Endothelial cell of umbilical vein (primary cell): ENCODE results near the gene ELMOD3. TPM values are rescaled to one million over a fixed set of nuclear protein-coding genes. Genes with fewer than 3 reads are reported as not detected.
"Not testable (repeated sequence)": the region's sequence is repeated elsewhere in the genome, so short reads cannot be mapped to it uniquely, and the experiment has no call there.

ENCODE experiments used
- BruUV-seq: library from RNA; stranded (reverse); fragments of 400-500 nt; replicated peaks from 2 replicates; lab custom pipeline; 2021; lab: Mats Ljungman, UMichigan
- CTCF ChIA-PET: fragments of 300-600, 350-600 bp; sonication (Branson Sonifier 250); formaldehyde crosslinking; loops from one replicate; lab custom pipeline; 2021; ENCODE audit warnings: antibody characterized with exemption, inconsistent platforms; lab: Charles Lee
- POLR2A ChIA-PET: fragments of 300-600, 350-600 bp; sonication (Branson Sonifier 250); formaldehyde crosslinking; loops from one replicate; lab custom pipeline; 2021; ENCODE audit warnings: antibody characterized with exemption, inconsistent platforms; lab: Charles Lee
- DNase-seq: peaks from one replicate; pipeline ENCODE4 v3.0.0-alpha.2; 2011; ENCODE audit warnings: low read depth, low spot score
- FAIRE-seq: peaks from 2 replicates; lab custom pipeline; 2011; peaks lifted over from hg19 to GRCh38; lab: Jason Lieb, UNC
- H2AFZ ChIP-seq: 2 replicates; pipeline ENCODE4 v1.6.0; 2012; ENCODE audit warnings: low read depth, low read length, control low read depth, inconsistent platforms
- H3K27ac ChIP-seq: 2 replicates; pipeline ENCODE4 v1.5.1; 2011; ENCODE audit warnings: low read depth, mild to moderate bottlenecking, control low read depth, low read length, moderate library complexity; ENCODE audit not compliant: insufficient read depth
- H3K27me3 ChIP-seq, 2 experiments: 2 replicates each; pipeline versions ENCODE4 v1.6.0 to v1.6.1; 2011; ENCODE audit warnings: low read length in 2 of 2, mixed read lengths in 1 of 2; ENCODE audit not compliant: control insufficient read depth in 2 of 2, insufficient read depth in 2 of 2
- H3K36me3 ChIP-seq, 2 experiments: 2 replicates in 1 of 2; 3 replicates in 1 of 2; pipeline ENCODE4 v1.5.1; 2011; ENCODE audit warnings: low read length in 2 of 2, mild to moderate bottlenecking in 1 of 2, moderate library complexity in 1 of 2; ENCODE audit not compliant: control insufficient read depth in 2 of 2, insufficient read depth in 2 of 2; ENCODE audit errors: extremely low read depth in 1 of 2
- H3K4me1 ChIP-seq: 3 replicates; pipeline ENCODE4 v1.5.1; 2011; ENCODE audit warnings: mild to moderate bottlenecking, low read length; ENCODE audit not compliant: control insufficient read depth, insufficient read depth; ENCODE audit errors: extremely low read depth
- H3K4me2 ChIP-seq: 2 replicates; pipeline ENCODE4 v1.6.1; 2011; ENCODE audit warnings: low read length, control low read depth, mixed read lengths; ENCODE audit not compliant: insufficient read depth
- H3K4me3 ChIP-seq, 3 experiments: fragments of 200-600 bp in 1 of 3; sonication (generic), shearing (Covaris generic) in 1 of 3; replicated peaks in 1 of 3; 2 replicates each; pipeline ENCODE4 v1.5.1; 2011 to 2016; ENCODE audit warnings: control low read depth in 3 of 3, low read length in 3 of 3, mild to moderate bottlenecking in 2 of 3, inconsistent platforms in 1 of 3, low read depth in 1 of 3, moderate library complexity in 1 of 3; ENCODE audit not compliant: insufficient read depth in 1 of 3
- H3K79me2 ChIP-seq: 2 replicates; pipeline ENCODE4 v1.6.0; 2012; ENCODE audit warnings: low read length, inconsistent platforms; ENCODE audit not compliant: control insufficient read depth, insufficient read depth
- H3K9ac ChIP-seq: replicated peaks from 2 replicates; pipeline ENCODE3; 2011; ENCODE audit warnings: low read length, control low read depth; ENCODE audit not compliant: insufficient read depth; ENCODE audit errors: extremely low read depth
- H3K9me1 ChIP-seq: replicated peaks from 3 replicates; pipeline ENCODE4 v1.6.0; 2011; ENCODE audit warnings: mild to moderate bottlenecking, low read length; ENCODE audit not compliant: control insufficient read depth, insufficient read depth; ENCODE audit errors: extremely low read depth
- H3K9me3 ChIP-seq: replicated peaks from 2 replicates; pipeline ENCODE4 v1.5.1; 2012; ENCODE audit warnings: low read length, inconsistent platforms; ENCODE audit not compliant: control insufficient read depth, insufficient read depth
- H4K20me1 ChIP-seq: replicated peaks from 2 replicates; pipeline ENCODE3; 2011; ENCODE audit warnings: mild to moderate bottlenecking, low read length; ENCODE audit not compliant: control insufficient read depth, insufficient read depth; ENCODE audit errors: extremely low read depth
- EZH2 ChIP-seq: IDR thresholded peaks from 2 replicates; pipeline ENCODE4 v1.6.1; 2012; ENCODE audit warnings: borderline replicate concordance, low read depth, mild to moderate bottlenecking, moderate library complexity, low read length, inconsistent platforms; ENCODE audit not compliant: severe bottlenecking
- FOS ChIP-seq: IDR thresholded peaks from 2 replicates; pipeline ENCODE4 v1.6.1; 2011; ENCODE audit warnings: mild to moderate bottlenecking, low read length, moderate library complexity, borderline replicate concordance; ENCODE audit not compliant: insufficient read depth
- GATA2 ChIP-seq: IDR thresholded peaks from 2 replicates; pipeline ENCODE4 v1.7.0; 2011; ENCODE audit warnings: low read depth, mild to moderate bottlenecking, moderate library complexity, mixed read lengths, low read length; ENCODE audit not compliant: insufficient read length, insufficient read depth
- MYC ChIP-seq: IDR thresholded peaks from one replicate; pipeline ENCODE4 v1.6.1; 2011; ENCODE audit warnings: mild to moderate bottlenecking, low read depth, low read length
- POLR2AphosphoS5 ChIP-seq: IDR thresholded peaks from 2 replicates; pipeline ENCODE4 v1.6.1; 2012; ENCODE audit warnings: low read depth, mild to moderate bottlenecking, control low read depth, low read length, moderate library complexity; ENCODE audit not compliant: insufficient read depth
- dilution Hi-C: fragments of 300-500 bp; cut with MboI; formaldehyde crosslinking; loops from one replicate; pipeline ENCODE4 v1.15.0; 2019; ENCODE audit warnings: low sequenced_read_pairs; ENCODE audit not compliant: extremely low pct_ligation_motif_present
- intact Hi-C: fragments of 100-400 bp; cut with micrococcal nuclease; formaldehyde crosslinking; loops from one replicate; pipeline ENCODE4 v1.10.0; 2022
- polyA plus RNA-seq, 4 experiments: library from polyadenylated mRNA; depleted of rRNA in 3 of 4; stranded (reverse) in 3 of 4; unstranded in 1 of 4; fragments of >200 nt; gene quantifications; 2 replicates each; pipeline versions ENCODE4 v1.2.1 to v1.2.3, GENCODE V29; 2011 to 2012; ENCODE audit warnings: missing spikeins in 1 of 4
- total RNA-seq: library from RNA; stranded (reverse); gene quantifications from 2 replicates; pipeline ENCODE4 v1.2.3, GENCODE V29; 2021
- TF ChIP-seq, protein P1 (sequence below): IDR thresholded peaks from 2 replicates; pipeline ENCODE4 v1.6.1; 2011; ENCODE audit not compliant: insufficient read depth, insufficient read length
- TF ChIP-seq, protein P2 (sequence below), 2 donors: IDR thresholded peaks; 1 replicate in 1 of 2; 2 replicates in 1 of 2; pipeline ENCODE4 v1.5.1; 2011; ENCODE audit warnings: low read length in 2 of 2, mild to moderate bottlenecking in 2 of 2, moderate library complexity in 2 of 2, control low read depth in 1 of 2, inconsistent platforms in 1 of 2, low read depth in 1 of 2; ENCODE audit not compliant: insufficient read depth in 1 of 2; ENCODE audit errors: extremely low read depth in 1 of 2

The ELMOD3 gene
- total and polyA plus RNA-seq, 2 donors (not counting 3 experiments of a cell fraction or from before 2014, with no cell fraction given): 12.3 to 22.0 TPM

DNA sequence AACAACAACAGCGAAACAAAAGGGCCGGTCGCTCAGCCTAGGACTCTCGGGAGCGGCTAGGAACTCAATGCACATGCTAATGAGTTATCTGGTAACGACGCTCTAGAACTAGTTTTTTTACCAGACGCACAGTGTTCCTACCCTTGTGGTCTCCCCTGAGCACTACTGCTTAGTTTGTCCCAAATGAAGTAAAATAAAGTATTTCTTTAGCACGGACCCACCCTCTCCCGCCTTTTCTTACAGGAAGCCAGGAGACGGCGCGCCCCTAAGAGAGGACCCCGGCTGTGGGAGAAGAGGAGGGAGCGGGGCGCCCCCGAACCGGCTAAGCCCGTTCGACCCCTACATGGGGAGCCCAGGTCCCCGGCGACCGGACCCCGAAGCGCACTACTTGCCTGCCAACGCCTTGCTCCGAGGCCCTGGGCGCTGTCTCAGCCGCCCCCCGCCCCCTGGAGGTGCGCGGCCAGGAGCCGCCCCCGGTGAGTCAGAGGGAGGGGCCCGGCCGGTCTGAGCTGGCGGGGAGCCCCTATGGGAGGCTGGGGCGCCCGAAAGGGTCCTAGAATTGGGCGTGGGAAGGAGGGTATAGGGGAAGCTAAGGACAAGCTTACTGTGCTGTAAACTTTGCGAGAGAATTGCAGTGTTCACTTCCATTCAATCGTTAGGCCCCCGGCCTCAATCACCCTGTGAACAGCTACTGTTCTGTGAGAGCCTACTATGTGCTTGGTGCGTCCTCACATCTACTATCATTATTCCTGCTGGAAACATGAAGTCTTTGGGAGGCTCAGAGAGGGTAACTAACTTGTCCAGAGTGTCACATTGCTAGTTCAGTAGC is 59.2 kb downstream of the ELMOD3 start:
- Histone ChIP-seq H3K9me3 (no peaks in the 10 kb centered on the region), H3K9ac (peak overlapping the region; percentile 79), H2AFZ (peak overlapping the region; percentile 85), H3K27ac (peak overlapping the region; percentile 36), H4K20me1 (no peaks in the 10 kb centered on the region), H3K4me2 (peak overlapping the region; percentile 92), H3K9me1 (no peaks in the 10 kb centered on the region), H3K36me3 (no peaks in the 10 kb centered on the region), H3K4me1 (peaks cover 10% of the 10 kb centered on the region), H3K4me3 (peak overlapping the region; percentile 61 to 85 (median 66)), H3K79me2 (no peaks in the 10 kb centered on the region), H3K27me3 (no peaks in the 10 kb centered on the region)
- TF ChIP-seq FOS: peak; percentile 50
- TF ChIP-seq, protein P1, sequence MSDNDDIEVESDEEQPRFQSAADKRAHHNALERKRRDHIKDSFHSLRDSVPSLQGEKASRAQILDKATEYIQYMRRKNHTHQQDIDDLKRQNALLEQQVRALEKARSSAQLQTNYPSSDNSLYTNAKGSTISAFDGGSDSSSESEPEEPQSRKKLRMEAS: no peak
- peak; percentile 54 for TF ChIP-seq POLR2AphosphoS5
- TF ChIP-seq GATA2: no peak
- no peak for TF ChIP-seq EZH2
- TF ChIP-seq, protein P2, sequence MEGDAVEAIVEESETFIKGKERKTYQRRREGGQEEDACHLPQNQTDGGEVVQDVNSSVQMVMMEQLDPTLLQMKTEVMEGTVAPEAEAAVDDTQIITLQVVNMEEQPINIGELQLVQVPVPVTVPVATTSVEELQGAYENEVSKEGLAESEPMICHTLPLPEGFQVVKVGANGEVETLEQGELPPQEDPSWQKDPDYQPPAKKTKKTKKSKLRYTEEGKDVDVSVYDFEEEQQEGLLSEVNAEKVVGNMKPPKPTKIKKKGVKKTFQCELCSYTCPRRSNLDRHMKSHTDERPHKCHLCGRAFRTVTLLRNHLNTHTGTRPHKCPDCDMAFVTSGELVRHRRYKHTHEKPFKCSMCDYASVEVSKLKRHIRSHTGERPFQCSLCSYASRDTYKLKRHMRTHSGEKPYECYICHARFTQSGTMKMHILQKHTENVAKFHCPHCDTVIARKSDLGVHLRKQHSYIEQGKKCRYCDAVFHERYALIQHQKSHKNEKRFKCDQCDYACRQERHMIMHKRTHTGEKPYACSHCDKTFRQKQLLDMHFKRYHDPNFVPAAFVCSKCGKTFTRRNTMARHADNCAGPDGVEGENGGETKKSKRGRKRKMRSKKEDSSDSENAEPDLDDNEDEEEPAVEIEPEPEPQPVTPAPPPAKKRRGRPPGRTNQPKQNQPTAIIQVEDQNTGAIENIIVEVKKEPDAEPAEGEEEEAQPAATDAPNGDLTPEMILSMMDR (IDR thresholded peaks at IDR 0.05; ENCODE audit: extremely low read depth in 1 of 2, insufficient read depth in 1 of 2, low read depth in 1 of 2, low read length in 2 of 2): peak in 1 of 2 donors; percentile 14
- TF ChIP-seq MYC: no peak
- TSS peak; percentile 39 for BruUV-seq
- dilution Hi-C loops: no loop called here
- DNase-seq (peak; percentile 52), FAIRE-seq (peak; percentile 90)
- ChIA-PET CTCF (interaction anchor here (0.9 to 2.2 kb wide), 6 partner anchors 21 to 224 kb away, joined by 3 to 7 read pairs (median 4); no protein-coding TSS in a partner anchor), POLR2A (interaction anchor here (0.7 to 2.3 kb wide), 3 partner anchors 8 to 125 kb away, joined by 3 to 8 read pairs (median 3); partner anchors contain the start of gene MAT2A)
- intact Hi-C loops: no loop called here

DNA sequence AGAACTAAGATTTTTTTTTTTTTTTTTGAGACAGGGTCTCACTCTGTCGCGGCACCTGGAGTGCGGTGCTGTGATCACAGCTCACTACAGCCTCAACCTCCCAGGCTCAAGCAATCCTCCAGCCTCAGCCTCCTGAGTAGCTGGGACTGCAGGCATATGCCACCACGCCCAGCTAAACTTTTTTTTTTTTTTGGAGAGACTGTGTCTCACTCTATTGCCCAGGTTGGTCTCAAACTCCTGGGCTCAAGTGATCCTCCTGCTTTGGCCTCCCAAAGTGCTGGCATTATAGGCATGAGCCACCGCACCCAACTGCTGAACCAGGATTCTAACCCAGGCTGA is 59.8 kb downstream of the ELMOD3 start:
- ChIA-PET CTCF (interaction anchor here (0.9 to 1.4 kb wide), 5 partner anchors 134 to 223 kb away, joined by 3 to 7 read pairs (median 3); no protein-coding TSS in a partner anchor), POLR2A (interaction anchor here (0.7 to 2.3 kb wide), 3 partner anchors 9 to 124 kb away, joined by 3 to 8 read pairs (median 3); partner anchors contain the start of gene MAT2A)
- H3K9ac ChIP-seq, DNase-seq, H3K36me3 ChIP-seq, H3K9me1 ChIP-seq, H3K27ac ChIP-seq, H3K9me3 ChIP-seq, H3K4me2 ChIP-seq, H3K79me2 ChIP-seq, intact Hi-C loops, FAIRE-seq, H4K20me1 ChIP-seq, H3K27me3 ChIP-seq, dilution Hi-C loops, BruUV-seq: not testable (repeated sequence)
- Histone ChIP-seq H3K4me1 (peaks cover 15% of the 10 kb centered on the region), H3K4me3 (peak overlapping the region in 1 of 3 experiments; percentile 85), H2AFZ (peak overlapping the region; percentile 85)
